Nephron progenitor cell (in vitro differentiated cells): ENCODE results near the gene ZDHHC11B.
"Not testable (repeated sequence)": the region's sequence is repeated elsewhere in the genome, so short reads cannot be mapped to it uniquely, and the experiment has no call there.

ENCODE experiments used
- DNase-seq: peaks from one replicate; pipeline ENCODE4 v3.0.0; 2021
- H3K27ac Mint-ChIP-seq: 2 replicates; pipeline ENCODE4 v1.8.0; 2021; ENCODE audit warnings: mild to moderate bottlenecking, moderate library complexity, mixed read lengths
- H3K27me3 Mint-ChIP-seq: 2 replicates; pipeline ENCODE4 v1.8.0; 2021; ENCODE audit warnings: mild to moderate bottlenecking, low read depth, mixed read lengths; ENCODE audit not compliant: poor library complexity
- H3K36me3 Mint-ChIP-seq: 2 replicates; pipeline ENCODE4 v1.8.0; 2021; ENCODE audit warnings: low read depth, mixed read lengths
- H3K4me1 Mint-ChIP-seq: 2 replicates; pipeline ENCODE4 v1.8.0; 2021; ENCODE audit warnings: mixed read lengths
- H3K4me3 Mint-ChIP-seq: 2 replicates; pipeline ENCODE4 v1.8.0; 2021; ENCODE audit warnings: mild to moderate bottlenecking, moderate library complexity, mixed read lengths
- H3K9me3 Mint-ChIP-seq: 2 replicates; pipeline ENCODE4 v1.8.0; 2021; ENCODE audit warnings: mild to moderate bottlenecking, moderate library complexity, mixed read lengths
- TF ChIP-seq, protein P1 (sequence below): fragments of 200-600 bp; sonication (generic); IDR thresholded peaks from 2 replicates; pipeline ENCODE4 v1.5.0; 2021; ENCODE audit warnings: antibody characterized with exemption

ZDHHC11B gene

GRCh38 chr5:678521-678920 lies 106.0 kb downstream of the ZDHHC11B start:
- H3K36me3 Mint-ChIP-seq, H3K27ac Mint-ChIP-seq, DNase-seq, H3K9me3 Mint-ChIP-seq, H3K27me3 Mint-ChIP-seq, H3K4me3 Mint-ChIP-seq: not testable (repeated sequence)
- peaks cover 21% of the 10 kb centered on the region for H3K4me1 Mint-ChIP-seq

GRCh38 chr5:677131-678101 lies 107.1 kb downstream of the ZDHHC11B start:
- no peak for DNase-seq
- H3K9me3 Mint-ChIP-seq = no peaks in the 10 kb centered on the region
- TF ChIP-seq, protein P1, sequence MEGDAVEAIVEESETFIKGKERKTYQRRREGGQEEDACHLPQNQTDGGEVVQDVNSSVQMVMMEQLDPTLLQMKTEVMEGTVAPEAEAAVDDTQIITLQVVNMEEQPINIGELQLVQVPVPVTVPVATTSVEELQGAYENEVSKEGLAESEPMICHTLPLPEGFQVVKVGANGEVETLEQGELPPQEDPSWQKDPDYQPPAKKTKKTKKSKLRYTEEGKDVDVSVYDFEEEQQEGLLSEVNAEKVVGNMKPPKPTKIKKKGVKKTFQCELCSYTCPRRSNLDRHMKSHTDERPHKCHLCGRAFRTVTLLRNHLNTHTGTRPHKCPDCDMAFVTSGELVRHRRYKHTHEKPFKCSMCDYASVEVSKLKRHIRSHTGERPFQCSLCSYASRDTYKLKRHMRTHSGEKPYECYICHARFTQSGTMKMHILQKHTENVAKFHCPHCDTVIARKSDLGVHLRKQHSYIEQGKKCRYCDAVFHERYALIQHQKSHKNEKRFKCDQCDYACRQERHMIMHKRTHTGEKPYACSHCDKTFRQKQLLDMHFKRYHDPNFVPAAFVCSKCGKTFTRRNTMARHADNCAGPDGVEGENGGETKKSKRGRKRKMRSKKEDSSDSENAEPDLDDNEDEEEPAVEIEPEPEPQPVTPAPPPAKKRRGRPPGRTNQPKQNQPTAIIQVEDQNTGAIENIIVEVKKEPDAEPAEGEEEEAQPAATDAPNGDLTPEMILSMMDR = no peak

DNA sequence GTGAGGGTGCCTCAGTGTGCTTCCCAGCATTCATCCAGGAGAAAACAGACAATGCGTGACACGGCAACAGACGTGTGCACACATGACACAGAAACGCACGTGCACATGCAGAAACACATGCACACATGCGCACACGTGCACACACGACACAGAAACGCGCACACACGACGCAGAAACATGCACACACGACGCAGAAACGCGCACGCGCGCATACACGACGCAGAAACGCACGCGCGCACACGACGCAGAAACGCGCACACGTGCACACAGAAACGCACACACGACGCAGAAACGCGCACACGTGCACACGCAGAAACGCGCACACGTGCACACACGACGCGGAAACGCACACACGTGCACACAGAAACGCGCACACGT lies 107.8 kb downstream of the ZDHHC11B start:
- Mint-ChIP-seq H3K27ac (no peak overlapping the region), H3K4me3 (no peak overlapping the region), H3K27me3 (peaks cover 9% of the 10 kb centered on the region), H3K9me3 (no peaks in the 10 kb centered on the region), H3K36me3 (no peaks in the 10 kb centered on the region), H3K4me1 (peaks cover 27% of the 10 kb centered on the region)
- TF ChIP-seq, protein P1 = no peak
- no peak for DNase-seq

More at GRCh38 chr5:677131-678101, 107.1 kb downstream of the ZDHHC11B start:
- no peaks in the 10 kb centered on the region for H3K36me3 Mint-ChIP-seq
- H3K4me3 Mint-ChIP-seq = no peak overlapping the region
- H3K27me3 Mint-ChIP-seq = peaks cover 9% of the 10 kb centered on the region
- no peak overlapping the region for H3K27ac Mint-ChIP-seq
- H3K4me1 Mint-ChIP-seq = peaks cover 24% of the 10 kb centered on the region

DNA sequence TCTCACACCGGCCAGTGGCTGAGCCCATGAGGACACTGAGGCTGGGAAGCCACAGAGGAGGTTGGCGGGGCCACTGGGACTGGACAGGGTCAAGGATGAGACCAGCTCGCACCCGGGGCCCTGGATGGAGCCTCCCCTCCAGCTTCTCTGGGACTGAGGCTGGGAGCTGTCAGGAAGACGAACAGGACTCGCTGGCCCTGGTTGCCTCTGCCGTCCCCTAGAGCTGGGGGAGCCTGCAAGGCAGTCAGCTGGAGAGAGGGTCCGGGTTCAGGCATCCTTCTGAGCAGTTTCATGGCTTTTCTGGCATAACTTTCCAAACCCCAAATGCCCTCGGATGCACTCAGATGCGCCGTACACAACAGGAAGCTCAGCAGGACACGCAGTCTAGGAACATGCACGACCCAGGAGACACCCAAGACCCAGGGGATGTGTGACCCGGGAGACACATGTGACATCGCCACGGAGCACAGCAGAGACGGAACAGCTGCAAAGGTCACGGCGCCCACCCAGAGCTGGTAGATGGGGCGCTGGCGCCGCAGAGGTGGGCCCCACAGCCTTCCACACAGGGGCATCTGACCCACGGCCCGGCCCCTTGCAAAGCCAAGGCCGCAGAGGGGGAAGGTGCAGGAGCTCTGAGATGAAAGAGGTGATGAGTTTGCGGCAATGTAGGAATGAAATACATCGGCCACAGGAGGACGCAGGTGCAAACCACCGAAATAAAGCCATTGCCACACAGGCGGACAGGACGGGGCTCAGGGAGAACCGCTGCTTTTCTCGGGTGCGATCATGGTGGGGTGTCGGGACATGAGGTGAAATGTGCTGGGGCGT lies 108.4 kb downstream of the ZDHHC11B start:
- Mint-ChIP-seq H3K27ac (peak overlapping the region; percentile 23), H3K4me1 (peaks cover 27% of the 10 kb centered on the region), H3K4me3 (no peak overlapping the region), H3K36me3 (no peaks in the 10 kb centered on the region), H3K9me3 (no peaks in the 10 kb centered on the region), H3K27me3 (peaks cover 9% of the 10 kb centered on the region)
- TF ChIP-seq, protein P1 = no peak
- DNase-seq = no peak

DNA sequence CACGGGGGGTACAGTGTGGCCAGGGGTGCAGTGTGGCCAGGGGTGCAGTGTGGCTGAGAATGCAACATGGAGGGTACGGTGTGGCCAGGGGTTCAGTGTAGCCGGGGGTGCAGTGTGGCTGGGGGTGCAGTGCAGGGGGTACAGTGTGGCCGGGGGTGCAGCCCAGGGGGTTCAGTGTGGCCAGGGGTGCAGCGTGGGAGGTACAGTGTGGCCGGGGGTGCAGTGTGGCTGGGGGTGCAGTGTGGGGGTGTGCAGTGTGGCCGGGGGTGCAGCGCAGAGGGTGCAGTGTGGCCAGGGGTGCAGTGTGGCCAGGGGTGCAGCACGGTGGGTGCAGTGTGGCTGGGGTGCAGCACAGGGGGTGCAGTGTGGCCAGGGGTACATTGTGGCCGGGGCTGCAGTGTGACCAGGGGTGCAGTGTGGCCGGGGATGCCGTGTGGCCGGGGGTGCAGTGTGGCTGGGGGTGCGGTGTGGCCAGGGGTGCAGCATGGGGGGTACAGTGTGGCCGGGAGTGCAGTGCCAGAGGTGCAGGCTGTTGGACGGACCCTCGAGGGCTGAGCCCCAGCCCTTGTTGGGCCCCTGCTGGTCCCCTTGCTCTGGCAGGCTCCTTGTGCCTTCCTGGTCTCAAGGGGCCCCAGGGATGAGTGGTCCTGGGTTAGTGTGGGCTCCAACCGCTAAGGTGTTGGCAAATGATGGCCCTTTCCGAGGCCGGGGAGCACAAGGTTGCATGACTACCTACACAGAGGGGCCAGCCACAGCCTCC lies 109.2 kb downstream of the ZDHHC11B start:
- Mint-ChIP-seq H3K4me3 (no peak overlapping the region), H3K36me3 (no peaks in the 10 kb centered on the region), H3K9me3 (no peaks in the 10 kb centered on the region), H3K4me1 (peaks cover 27% of the 10 kb centered on the region), H3K27ac (no peak overlapping the region), H3K27me3 (peaks cover 9% of the 10 kb centered on the region)
- TF ChIP-seq, protein P1 = no peak
- DNase-seq = no peak

GRCh38 chr5:674630-675011 lies 109.9 kb downstream of the ZDHHC11B start:
- Mint-ChIP-seq H3K27me3 (peaks cover 9% of the 10 kb centered on the region), H3K4me1 (peaks cover 27% of the 10 kb centered on the region), H3K27ac (no peak overlapping the region), H3K4me3 (no peak overlapping the region), H3K36me3 (no peaks in the 10 kb centered on the region), H3K9me3 (no peaks in the 10 kb centered on the region)
- TF ChIP-seq, protein P1 = no peak
- DNase-seq = no peak
